KMS-11 (cell line): ENCODE results near the gene CDK11B.

Source experiments
- H2AFZ ChIP-seq: fragments of 200-600 bp; sonication (generic); 2 replicates; pipeline ENCODE4 v1.6.1; 2016; ENCODE audit warnings: antibody characterized with exemption, mixed run types, low read depth
- H3K27ac ChIP-seq: fragments of 200-600 bp; sonication (generic); 2 replicates; pipeline ENCODE4 v1.6.1; 2016; ENCODE audit warnings: mild to moderate bottlenecking, mixed run types
- H3K27me3 ChIP-seq: fragments of 200-600 bp; sonication (generic); 2 replicates; pipeline ENCODE4 v1.6.1; 2017; ENCODE audit warnings: mild to moderate bottlenecking, low read depth, mixed run types, moderate library complexity; ENCODE audit not compliant: insufficient read depth
- H3K36me3 ChIP-seq: fragments of 200-600 bp; sonication (generic); 2 replicates; pipeline ENCODE4 v1.6.1; 2017; ENCODE audit warnings: mild to moderate bottlenecking, mixed run types; ENCODE audit not compliant: insufficient read depth
- H3K4me1 ChIP-seq: fragments of 200-600 bp; sonication (generic); 2 replicates; pipeline ENCODE4 v1.6.1; 2016; ENCODE audit warnings: mild to moderate bottlenecking, low read depth, mixed run types; ENCODE audit not compliant: poor library complexity, severe bottlenecking
- H3K4me2 ChIP-seq: fragments of 200-600 bp; sonication (generic); 2 replicates; pipeline ENCODE4 v1.7.0; 2016; ENCODE audit warnings: mild to moderate bottlenecking, mixed run types
- H3K4me3 ChIP-seq: fragments of 200-600 bp; sonication (generic); IDR thresholded peaks from 2 replicates; pipeline ENCODE4 v1.6.1; 2017; ENCODE audit warnings: low read depth, low read length, mixed read lengths; ENCODE audit not compliant: insufficient read depth
- H3K79me2 ChIP-seq: fragments of 200-600 bp; sonication (generic); 2 replicates; pipeline ENCODE4 v1.6.1; 2016; ENCODE audit warnings: low read depth, mixed run types; ENCODE audit not compliant: insufficient read depth
- H3K9ac ChIP-seq: fragments of 200-600 bp; sonication (generic); 2 replicates; pipeline ENCODE4 v1.6.1; 2016; ENCODE audit warnings: mild to moderate bottlenecking, mixed run types
- H4K20me1 ChIP-seq: fragments of 200-600 bp; sonication (generic); 2 replicates; pipeline ENCODE4 v1.6.1; 2016; ENCODE audit warnings: mild to moderate bottlenecking, mixed run types; ENCODE audit not compliant: insufficient read depth
- CTCF ChIP-seq: fragments of 200-600 bp; sonication (generic); conservative IDR thresholded peaks from 2 replicates; pipeline ENCODE4 v1.6.1; 2017; ENCODE audit warnings: low read depth, mild to moderate bottlenecking, antibody characterized with exemption, low read length, moderate library complexity, mixed read lengths

Gene CDK11B

DNA sequence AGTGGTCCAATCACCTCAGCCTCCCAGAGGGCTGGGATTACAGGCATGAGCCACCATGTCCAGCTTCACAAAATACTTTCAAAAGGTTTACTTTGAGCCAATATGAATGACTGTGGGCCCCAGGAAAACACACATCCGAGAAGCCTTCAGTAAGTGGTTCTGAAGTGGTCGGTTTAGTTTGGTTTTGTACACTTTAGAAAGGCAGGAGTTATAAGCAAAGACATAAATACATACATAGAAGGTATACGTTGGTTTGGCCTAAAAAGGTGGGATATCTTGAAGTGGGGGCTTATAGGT lies 46.8 kb downstream of the CDK11B start:
- H3K4me2 ChIP-seq = no peak overlapping the region
- H3K27ac ChIP-seq = no peak overlapping the region
- no peak overlapping the region for H2AFZ ChIP-seq
- H3K36me3 ChIP-seq = no peaks in the 10 kb centered on the region
- peaks cover 35% of the 10 kb centered on the region for H3K4me1 ChIP-seq
- no peaks in the 10 kb centered on the region for H3K27me3 ChIP-seq
- TF ChIP-seq CTCF = no peak
- H3K4me3 ChIP-seq = no peak overlapping the region
- H3K9ac ChIP-seq = no peak overlapping the region
- no peaks in the 10 kb centered on the region for H4K20me1 ChIP-seq
- H3K79me2 ChIP-seq = no peaks in the 10 kb centered on the region

GRCh38 chr1:1610796-1611195 lies 48.0 kb downstream of the CDK11B start:
- Histone ChIP-seq H3K27me3 (no peaks in the 10 kb centered on the region), H3K4me2 (peak overlapping the region; percentile 43; the same call in 1 of the 2 replicates), H3K27ac (no peak overlapping the region; the same call in 1 of the 2 replicates), H3K4me1 (peaks cover 30% of the 10 kb centered on the region), H3K79me2 (no peaks in the 10 kb centered on the region), H3K4me3 (peak overlapping the region; percentile 49), H4K20me1 (no peaks in the 10 kb centered on the region), H2AFZ (no peak overlapping the region), H3K9ac (peak overlapping the region; percentile 20; the same call in 1 of the 2 replicates), H3K36me3 (no peaks in the 10 kb centered on the region)
- TF ChIP-seq CTCF = no peak

DNA sequence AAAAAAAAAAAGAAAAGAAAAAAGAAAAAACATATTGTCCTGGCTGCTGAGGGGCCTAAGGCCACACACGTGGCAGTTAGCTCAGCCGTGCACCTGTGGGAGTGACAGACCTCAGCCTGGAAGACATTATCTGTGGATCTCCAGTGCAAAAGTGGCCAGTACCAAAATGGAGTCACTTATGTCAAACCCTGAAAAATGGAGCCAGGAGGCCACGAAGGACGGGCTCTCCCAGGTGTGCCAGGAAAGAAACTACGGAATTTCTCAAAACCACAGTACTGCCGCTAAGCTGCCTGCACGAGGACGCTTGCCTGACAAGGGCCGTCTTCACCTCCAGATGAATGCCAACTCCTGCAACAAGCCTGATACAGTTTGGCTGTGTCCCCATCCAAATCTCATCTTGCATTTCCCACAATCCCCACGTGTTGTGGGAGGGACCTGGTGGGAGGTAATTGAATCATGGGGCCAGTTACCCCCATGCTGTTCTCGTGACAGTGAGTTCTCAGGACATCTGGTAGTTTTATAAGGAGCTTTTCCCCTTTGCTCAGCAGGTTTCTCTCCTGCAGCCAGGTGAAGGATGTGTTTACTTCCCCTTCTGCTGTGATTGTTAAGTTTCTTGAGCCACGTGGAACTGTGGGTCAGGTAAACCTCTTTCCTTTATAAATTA lies 48.9 kb downstream of the CDK11B start:
- peak overlapping the region; percentile 55 for H2AFZ ChIP-seq
- H3K36me3 ChIP-seq = no peaks in the 10 kb centered on the region
- H3K9ac ChIP-seq = peak overlapping the region; percentile 20; the same call in 1 of the 2 replicates
- no peaks in the 10 kb centered on the region for H3K79me2 ChIP-seq
- H3K4me2 ChIP-seq = peak overlapping the region; percentile 43; the same call in 1 of the 2 replicates
- H3K27ac ChIP-seq = peak overlapping the region; percentile 17; the same call in 1 of the 2 replicates
- TF ChIP-seq CTCF = no peak
- peaks cover 30% of the 10 kb centered on the region for H3K4me1 ChIP-seq
- peak overlapping the region; percentile 49 for H3K4me3 ChIP-seq
- H3K27me3 ChIP-seq = no peaks in the 10 kb centered on the region
- no peaks in the 10 kb centered on the region for H4K20me1 ChIP-seq

- Histone ChIP-seq H3K4me3 (no peak overlapping the region), H3K9ac (no peak overlapping the region), H3K27ac (no peak overlapping the region), H4K20me1 (no peaks in the 10 kb centered on the region), H3K36me3 (no peaks in the 10 kb centered on the region), H3K27me3 (0 out of 2 replicates have a peak, but pooled peaks cover 3% of the 10 kb centered on the region), H3K4me1 (peaks cover 46% of the 10 kb centered on the region), H2AFZ (no peak overlapping the region), H3K79me2 (no peaks in the 10 kb centered on the region), H3K4me2 (no peak overlapping the region)
- TF ChIP-seq CTCF = no peak
Observed at GRCh38 chr1:1606232-1606631, 52.6 kb downstream of the CDK11B start.
